Renal cortex interstitium (tissue), 11 donors: ENCODE measurements around the gene CROCC2. TPM values are rescaled to one million over a fixed set of nuclear protein-coding genes. Genes with fewer than 3 reads are reported as not detected.
A peak's percentile ranks its signal among the peaks of the same experiment; 100 is the strongest.

Experiments
- DNase-seq, 11 donors: peaks; one replicate each; pipeline ENCODE4 v3.0.0-alpha.2; 2013; ENCODE audit warnings: low read depth in 9 of 11, low spot score in 4 of 11; ENCODE audit errors: extremely low read depth in 1 of 11
- polyA plus RNA-seq, 3 donors: library from polyadenylated mRNA; unstranded; fragments of 120-200 nt; gene quantifications; one replicate each; pipeline ENCODE4 v1.2.1, GENCODE V29; 2013; ENCODE audit not compliant: insufficient read length in 3 of 3

CROCC2 gene
- polyA plus RNA-seq, 3 donors = 0.05 to 0.07 (median 0.06) TPM

- DNase-seq = no peak
These were observed 53.8 kb downstream of the CROCC2 start for GRCh38 chr2:240959941-240960308.

- DNase-seq = peak; percentile 49 to 89 (median 76)
These were observed 54.3 kb downstream of the CROCC2 start for GRCh38 chr2:240960309-240960970.

GRCh38 chr2:240960971-240961876 is 55.1 kb downstream of the CROCC2 start:
- DNase-seq = peak in 8 of 11 donors; percentile 36 to 48 (median 41)

- peak in 1 of 11 donors; percentile 27 for DNase-seq
These were observed 55.8 kb downstream of the CROCC2 start for GRCh38 chr2:240961910-240962299.

GRCh38 chr2:240962300-240963064 is 56.3 kb downstream of the CROCC2 start:
- DNase-seq = peak; percentile 66 to 90 (median 80)

- no peak for DNase-seq
These were observed 57.1 kb downstream of the CROCC2 start for GRCh38 chr2:240963065-240963867.

GRCh38 chr2:240963868-240964703 is 58.0 kb downstream of the CROCC2 start:
- no peak for DNase-seq

- DNase-seq = no peak
These were observed 58.7 kb downstream of the CROCC2 start for GRCh38 chr2:240964704-240965295.

GRCh38 chr2:240965296-240965904 is 59.3 kb downstream of the CROCC2 start:
- no peak for DNase-seq

GRCh38 chr2:240965905-240966456 is 59.8 kb downstream of the CROCC2 start:
- DNase-seq = no peak

- DNase-seq = no peak
These were observed 60.3 kb downstream of the CROCC2 start for GRCh38 chr2:240966457-240966905.

GRCh38 chr2:240966906-240967680 is 61.0 kb downstream of the CROCC2 start:
- DNase-seq = no peak

GRCh38 chr2:240967681-240968621 is 61.8 kb downstream of the CROCC2 start:
- DNase-seq = no peak

- no peak for DNase-seq
These were observed 62.8 kb downstream of the CROCC2 start for GRCh38 chr2:240968731-240969624.
